GM18499 (cell line): ENCODE data around the gene SHROOM3.

Experiments used
- ATAC-seq: cut with Tn5 transposase; IDR thresholded peaks from one replicate; pipeline ENCODE4 v1.9.1; 2021; ENCODE audit warnings: moderate number of reproducible peaks; ENCODE audit not compliant: insufficient read depth, unreplicated experiment

Gene SHROOM3

DNA sequence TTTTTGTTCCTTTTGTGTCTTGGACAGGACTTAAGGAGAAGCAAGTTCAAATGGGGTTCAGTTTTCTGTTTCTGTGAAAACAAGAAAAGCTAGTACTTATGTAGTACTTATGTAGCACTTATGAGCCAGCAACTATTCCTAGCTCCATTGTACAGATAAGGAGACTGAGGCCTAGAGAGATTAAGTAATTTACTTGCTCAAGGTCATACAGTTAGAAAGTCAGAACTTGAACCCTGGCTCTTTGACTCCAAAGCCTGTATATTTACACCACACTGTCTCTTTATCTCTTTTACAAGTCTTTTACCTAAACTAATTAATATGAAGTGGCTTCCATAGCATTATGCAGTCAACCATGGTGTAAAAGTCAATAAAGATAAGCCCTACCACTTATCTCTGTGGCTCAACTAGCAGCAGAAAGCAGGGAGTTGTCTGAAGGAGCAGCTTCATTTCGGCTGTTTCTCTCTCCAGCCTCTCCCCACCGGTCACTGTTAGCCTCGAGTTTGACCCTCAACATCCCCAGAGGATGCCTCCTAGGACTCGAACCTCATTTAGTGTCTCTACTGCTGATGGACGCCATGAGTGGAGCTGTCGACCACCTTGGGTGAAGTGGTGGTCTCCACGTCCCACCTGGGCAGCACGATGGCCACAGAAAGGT lies 209.9 kb downstream of the SHROOM3 start:
- no peak for ATAC-seq

DNA sequence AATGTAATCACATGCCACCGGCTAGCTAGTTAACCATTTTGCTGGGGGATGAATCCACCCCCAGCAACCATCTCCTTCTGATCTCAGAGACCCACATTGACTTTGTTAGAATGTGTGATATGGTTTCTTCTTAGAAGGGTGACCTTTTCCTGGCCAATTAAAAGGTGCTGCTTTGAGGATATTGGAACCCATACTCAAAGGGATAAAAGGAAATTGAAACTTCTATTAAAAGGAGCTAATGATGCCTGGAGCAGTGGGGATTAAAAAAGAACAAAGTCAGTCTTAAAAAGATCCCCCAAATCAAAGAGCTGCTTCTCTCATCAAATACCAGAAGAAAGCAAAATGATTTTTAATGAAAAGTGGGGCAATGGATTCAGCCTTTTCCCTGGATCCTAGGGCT lies 214.1 kb downstream of the SHROOM3 start:
- ATAC-seq = no peak

DNA sequence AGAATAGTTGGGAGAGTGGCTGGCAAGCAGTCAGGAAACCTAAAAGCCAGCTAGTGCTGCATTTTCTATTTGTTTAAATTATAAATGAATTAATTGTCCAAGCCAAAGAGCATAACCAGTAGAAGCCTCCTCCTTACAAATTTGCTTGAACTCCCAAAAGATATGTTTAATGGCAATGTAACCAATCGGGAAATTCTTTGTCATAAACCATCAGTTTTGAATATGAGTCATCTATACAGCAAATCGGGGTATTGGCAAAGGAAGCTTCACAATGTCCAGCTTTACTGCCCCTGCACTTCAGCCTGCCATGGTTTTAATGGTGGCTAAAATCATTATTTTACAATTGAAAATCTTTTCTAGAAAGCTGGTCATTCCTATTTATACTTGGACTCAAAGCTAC lies 216.6 kb downstream of the SHROOM3 start:
- no peak for ATAC-seq

DNA sequence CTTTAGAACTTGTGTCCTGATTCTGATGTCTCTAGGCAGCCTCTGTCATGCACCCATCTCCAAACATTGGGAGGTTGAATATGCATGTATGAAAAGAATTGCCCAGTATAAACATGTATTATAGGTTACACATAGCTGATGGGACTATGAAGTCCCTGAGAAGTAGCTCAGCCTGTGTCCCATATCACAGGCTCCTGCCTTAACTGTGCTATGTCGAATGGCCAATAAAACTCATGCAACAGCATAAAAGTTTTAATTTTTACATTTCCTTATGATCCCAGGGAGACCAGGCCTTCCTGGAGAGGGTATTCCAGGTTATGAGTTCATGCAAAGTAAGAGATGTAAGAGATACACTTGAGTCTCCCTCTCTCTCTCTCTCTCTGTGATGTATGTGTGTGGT lies 217.4 kb downstream of the SHROOM3 start:
- ATAC-seq = no peak

DNA sequence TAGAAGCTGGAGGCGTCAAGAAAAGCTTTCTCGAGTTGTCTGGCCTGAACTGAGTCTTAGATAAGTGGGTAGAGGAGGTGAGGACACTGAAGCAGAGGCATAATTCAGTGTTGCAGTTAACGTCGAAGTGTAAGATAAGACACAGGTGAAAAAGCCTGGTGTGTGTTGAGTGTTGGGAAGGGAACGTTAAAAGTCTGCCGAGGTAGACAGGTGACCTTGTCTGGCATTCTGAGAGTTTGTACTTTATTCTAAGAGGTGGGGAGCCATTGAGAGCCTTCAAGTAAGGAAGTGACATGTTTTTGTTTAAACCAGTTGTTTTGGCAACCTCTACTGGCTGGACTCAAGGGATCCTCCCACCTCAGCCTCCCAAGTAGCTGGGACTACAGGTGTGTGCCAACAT lies 219.1 kb downstream of the SHROOM3 start:
- ATAC-seq = no peak

DNA sequence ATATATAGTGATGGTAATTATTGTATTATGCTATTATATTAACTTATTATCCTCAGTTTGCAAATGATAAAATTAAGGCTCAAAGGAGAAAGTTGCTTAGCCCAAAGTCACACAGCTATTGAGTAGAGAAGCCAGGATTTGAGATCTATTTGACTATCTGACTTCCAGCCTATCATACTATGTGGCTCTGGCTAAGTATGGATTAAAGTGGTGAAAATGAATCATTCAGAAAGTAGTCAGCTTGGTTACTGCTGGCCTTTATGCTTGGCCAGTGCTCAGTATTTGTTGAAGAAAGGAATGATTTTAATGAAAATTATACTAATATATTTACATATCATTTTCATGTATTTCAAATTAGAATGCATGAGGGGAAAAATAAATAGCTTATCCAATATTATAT lies 219.8 kb downstream of the SHROOM3 start:
- ATAC-seq = no peak

DNA sequence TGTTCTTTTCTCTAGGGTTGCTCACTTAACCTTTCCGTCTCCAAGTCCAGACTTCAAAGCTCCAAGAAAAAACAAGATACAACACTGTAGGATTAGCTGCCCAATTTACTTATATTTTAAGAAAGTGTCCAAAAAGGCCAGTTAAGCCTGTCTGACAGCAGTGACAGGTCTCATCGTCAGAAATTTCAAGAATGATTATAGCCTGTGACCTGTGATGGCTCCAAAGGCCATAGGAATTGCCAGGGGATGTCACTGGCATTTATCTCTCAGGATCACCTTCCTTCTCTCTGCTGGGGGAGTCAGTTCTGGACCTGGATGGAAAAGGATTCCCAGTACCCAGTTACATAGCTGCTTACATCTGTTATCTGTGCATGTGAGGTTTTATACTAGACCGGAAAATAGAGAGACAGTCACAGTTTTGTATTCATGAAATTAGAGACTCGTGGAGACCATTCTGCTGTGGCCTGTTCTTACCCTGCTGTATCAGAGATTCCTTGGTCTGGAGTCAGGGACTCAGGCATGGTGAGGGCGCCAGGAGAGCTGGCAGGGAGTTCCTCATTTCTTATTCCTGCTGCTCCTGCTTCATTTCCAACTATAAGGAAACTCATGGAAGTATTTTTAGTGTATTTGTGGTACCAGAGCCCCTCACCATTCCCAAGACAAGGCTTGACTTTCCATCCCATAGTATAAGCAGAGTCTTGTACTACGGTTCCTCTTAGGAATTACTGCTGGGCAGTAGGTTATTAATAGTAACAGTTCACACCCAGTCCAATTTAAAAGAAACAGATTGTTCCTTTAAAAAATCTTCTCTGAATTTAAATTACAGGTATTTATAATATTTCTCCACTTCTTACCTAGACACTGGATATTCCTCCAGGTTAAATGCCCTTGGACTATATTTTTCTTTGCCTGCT lies 220.8 kb downstream of the SHROOM3 start:
- no peak for ATAC-seq

DNA sequence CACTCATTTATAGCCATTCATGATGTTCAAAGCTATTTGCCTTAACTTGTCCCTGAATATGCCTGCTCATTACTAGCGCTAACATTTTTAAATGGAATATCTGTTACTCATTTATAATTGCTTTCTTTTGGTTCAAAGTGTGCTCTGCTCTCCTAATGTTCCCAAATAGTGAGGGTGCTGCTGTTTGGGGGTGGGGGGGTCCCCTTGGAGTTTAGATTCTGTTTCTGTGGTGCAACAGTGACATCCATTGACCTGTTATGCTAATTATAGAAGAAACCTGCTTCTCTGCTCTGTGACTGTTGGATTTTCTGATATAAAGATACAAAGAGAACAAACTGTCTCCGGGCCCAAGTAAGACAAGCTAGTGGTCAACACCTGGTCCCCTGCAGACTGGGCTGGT lies 222.4 kb downstream of the SHROOM3 start:
- no peak for ATAC-seq

DNA sequence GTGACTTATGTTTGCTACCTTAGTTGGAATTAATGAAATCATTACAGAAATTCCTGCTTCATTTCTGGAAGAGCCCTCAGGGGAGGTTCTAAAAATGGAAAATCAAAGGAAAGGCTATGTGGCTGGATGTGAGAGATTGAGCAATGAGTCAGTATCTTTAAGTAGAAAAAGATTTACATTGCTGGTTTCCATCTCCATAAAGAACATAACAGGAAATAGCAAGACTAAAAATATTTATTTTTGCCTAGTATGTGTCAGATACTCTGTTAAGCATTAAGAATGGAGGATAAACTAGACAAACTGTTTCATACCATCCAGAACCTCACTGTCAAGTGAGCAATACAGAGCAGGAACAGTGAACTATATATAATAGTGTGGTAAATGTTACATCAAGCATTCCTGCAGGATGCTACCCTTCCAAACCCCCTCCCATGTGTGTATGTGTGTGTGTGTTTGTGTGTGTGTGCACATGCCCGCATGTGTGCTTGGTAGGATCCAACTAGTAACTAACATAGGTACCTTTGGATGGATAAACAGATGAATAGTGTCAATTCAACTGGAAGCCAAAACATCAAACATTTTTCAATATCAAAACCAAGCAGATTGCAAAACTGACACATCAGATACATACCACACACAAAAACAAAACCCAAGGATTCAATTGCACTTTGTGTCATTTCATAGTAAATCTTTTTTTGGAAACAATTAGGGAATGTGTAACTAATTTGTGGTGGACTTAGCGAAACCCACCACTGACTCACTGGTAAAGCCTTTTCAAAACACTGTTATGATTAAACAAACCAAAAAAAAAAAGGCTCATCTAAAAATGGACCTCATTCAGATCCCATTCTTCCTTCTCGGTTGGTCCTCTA lies 223.4 kb downstream of the SHROOM3 start:
- ATAC-seq = no peak

DNA sequence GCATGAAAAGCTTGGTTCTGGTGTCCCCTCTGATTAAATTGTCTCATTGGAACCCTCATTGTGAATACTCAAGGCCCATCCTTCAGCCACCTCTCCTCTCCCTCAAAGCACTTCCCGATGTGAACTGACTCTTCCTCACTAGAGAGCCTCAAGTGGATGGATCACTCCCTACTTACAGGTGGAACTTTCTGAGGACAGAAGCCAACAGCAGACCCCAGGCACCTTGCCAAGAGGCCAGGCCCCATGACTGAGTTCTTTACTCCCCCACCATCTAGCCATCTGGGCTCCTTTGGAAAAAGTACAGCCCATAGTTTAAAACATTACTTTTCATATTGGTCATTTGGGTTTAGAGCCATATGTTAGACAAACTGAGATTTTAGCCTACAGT lies 224.1 kb downstream of the SHROOM3 start:
- no peak for ATAC-seq

DNA sequence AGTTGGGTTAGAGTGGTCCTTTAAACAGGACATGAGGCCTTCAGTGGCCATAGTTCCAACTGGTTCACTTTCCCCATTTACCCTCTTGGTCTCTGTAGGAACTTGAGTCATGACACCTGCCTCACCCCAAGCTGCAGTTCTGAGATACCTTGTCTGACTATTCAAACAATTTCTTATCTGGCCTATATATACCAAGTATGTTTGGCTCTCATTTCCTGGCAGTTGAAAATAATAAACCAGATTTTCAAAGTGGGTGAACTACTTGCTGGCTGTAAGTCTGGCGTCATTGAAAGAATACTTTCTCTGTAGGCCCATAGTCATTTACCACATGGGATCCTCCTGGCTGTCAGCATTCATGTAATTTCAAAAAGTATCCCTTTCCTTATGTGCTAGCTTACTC lies 228.8 kb downstream of the SHROOM3 start:
- ATAC-seq = no peak

DNA sequence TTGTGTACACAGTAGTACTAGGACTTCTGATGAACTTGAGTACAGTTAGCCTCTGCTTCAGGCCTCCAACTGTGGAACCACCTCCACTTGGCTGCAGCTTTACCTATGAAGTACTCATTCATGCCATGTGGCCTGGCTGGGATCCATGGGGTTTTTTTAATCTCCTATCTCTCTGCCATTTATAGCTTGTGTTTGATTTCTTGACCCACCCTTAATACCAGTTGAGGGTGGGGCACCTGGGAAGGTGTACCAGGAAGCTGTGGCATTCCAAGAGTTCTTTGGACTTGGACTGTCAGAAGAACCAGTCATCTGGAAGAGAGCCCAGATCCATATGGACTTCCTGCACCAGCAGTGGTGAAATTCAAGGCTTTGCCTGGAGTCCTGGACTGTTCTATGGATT lies 230.1 kb downstream of the SHROOM3 start:
- no peak for ATAC-seq

DNA sequence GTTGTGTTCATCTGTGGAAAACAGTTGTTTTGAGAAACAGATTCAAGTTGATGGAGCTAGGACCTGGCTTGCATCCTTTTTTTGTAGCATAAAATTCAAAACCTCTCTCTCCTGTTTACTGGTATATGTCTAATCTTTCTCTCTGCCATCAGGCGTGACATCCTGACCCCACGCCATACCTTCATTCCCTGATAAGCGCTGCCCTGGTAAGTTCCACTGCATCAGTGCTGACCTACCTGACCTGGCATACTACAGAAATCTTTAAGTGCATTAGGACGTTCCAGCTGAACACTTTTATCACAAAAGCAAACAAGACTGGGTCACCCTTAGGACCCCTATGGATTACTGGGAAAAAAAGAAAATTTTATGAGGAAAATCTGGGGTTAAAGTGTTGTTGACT lies 230.7 kb downstream of the SHROOM3 start:
- no peak for ATAC-seq

DNA sequence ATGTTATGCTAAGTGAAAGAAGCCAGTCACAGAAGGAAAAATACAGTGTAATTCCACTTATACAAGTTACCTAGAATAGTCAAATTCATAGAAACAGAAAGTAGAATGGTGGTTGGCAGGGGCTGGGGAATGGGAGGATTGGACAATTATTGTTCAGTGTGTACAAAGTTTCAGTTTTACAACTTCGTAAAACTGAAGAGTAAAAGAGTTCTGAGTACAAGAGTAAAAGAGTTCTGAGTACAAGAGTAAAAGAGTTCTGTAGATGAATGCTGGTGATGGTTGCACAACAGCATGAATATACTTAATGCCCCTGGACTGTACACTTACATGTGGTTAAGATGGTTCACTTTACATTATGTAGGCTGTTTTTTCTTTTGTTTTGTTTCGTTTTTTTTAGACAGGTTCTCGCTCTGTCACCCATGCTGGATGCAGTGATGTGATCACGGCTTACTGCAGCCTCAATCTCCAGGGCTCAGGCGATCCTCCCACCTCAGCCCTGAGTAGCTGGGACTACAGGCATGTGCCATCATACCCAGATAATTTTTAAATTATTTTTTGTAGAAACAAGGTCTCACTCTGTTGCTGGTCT lies 232.0 kb downstream of the SHROOM3 start:
- ATAC-seq = no peak

DNA sequence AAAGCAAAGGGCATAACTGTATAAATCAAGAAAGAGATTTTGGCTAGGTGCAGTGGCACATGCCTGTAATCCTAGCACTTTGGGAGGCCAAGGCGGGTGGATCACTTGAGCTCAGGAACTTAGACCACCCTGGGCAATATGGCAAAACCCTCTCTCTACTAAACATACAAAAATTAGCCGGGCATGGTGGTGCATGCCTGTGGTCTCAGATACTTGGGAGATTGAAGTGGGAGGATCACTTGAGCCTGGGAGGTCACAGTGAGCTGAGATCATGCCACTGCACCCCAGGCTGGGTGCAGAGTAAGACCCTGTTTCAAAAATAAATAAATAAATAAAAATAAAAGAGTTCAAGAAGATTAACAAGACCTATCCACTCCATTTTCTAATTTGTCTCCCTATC lies 235.6 kb downstream of the SHROOM3 start:
- ATAC-seq = no peak

DNA sequence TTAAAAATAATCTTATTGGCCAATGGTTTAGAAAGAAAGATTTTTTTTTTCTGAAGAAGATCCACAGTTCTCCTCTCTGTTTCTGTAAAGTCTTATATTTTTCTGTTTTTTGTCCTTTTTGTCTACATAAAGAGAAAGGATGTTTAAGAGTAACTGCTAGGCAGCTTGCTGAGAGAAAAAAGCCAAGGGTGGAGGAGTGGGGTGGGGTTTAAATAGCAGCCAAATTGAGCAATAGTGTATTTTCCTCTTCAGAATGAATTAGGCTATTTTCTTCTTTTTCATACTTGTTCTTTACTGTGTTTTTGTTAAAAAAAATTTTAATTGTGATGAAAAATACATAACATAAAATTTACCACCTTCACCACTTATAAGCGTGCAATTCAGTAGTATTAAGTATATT lies 238.3 kb downstream of the SHROOM3 start:
- ATAC-seq = no peak

DNA sequence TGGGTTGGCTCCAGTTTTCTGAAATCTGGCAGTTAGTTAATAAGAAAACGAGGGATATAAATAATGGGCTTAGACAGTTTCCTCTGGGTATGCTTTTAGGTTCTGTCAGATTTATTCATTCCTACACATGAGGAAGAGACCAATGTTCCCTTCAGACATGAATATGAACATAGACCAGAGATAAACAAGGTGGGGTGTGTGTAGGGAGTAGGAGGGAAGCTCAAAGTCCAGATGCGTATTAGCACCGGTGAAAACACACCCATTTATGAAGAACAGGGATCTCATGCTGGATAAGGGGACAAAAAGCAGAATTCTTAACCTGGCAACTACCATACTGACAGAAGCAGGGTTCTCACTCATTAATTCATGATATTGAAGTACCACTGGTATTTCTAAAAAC lies 240.0 kb downstream of the SHROOM3 start:
- ATAC-seq = no peak

DNA sequence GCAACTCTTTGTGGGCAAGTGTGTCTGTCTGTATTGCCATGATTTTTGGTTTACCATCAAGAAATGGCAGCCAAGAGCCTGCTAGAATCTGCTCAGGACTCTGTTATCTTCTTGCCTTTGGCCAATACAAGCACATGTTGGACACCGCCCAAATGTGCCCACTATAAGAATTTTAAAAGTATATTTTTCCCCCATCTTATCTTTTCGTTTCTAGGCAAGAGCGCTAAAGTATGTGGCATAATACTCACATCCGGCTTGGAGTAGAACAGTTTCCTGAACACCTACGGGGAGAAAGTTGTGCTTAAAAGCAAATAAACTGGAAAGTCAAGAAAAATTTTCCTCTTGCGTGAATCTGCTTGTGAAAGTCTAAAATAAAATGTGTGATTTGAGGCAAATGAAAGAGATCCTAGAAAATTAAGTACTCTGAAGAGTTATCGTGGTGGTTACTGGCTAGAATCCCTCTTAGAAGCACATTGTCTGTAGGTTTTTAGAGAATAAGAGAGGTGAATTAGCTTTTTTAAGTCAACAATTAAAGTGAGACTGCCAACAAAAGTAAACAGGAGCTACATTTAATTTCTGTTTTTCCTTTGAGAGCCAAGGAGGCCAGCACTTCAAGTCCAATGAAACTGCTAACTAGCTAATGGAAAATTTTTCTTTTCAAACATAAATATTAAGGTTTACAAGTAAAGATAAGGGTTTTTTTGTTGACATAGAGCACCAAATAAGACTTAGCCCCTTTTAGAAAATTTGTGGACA lies 242.7 kb downstream of the SHROOM3 start:
- no peak for ATAC-seq

DNA sequence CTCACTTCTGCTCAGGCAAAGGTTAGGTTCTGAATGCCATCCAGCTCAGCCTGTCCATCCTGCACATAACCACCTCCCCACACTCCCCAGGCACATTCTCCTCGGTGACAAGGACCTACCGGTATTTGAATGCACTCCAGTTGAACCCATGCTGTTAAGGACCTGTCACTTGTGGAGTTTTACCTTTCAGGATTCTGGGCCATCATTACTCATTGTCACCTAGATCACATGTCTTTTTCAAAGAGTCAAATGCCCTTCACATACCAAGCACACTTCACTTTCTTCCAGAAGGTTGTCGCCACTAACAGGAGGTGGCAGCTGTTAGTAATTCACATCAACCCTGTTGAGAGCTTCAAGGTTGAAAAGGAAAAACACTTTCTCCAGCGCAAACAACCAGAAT lies 244.7 kb downstream of the SHROOM3 start:
- no peak for ATAC-seq

DNA sequence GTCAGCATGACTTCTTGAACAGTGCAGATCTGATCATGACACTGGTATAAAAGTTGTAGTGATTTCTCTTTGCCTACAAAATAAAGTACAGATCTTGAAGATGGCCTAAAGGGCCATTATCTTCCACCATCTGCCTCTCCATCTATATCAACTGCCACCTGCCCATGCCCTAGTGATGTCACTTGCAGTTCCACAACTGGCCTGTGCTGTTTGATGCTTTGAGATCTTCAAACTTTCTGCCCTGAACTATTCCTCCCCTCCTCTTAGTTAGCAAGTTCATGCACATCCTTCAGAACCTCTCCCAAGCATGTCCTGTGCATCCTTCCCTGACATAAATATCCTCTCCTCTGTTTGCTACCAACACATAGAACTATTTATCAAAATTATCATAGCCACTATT lies 245.9 kb downstream of the SHROOM3 start:
- no peak for ATAC-seq
